CD4-positive, alpha-beta T cell (primary cell): ENCODE data around the gene ADIPOR2. TPM values are rescaled to one million over a fixed set of nuclear protein-coding genes. Genes with fewer than 3 reads are reported as not detected.
A peak's percentile ranks its signal among the peaks of the same experiment; 100 is the strongest.

Experiments
- ATAC-seq: fragments of 200-7000 bp; cut with Tn5 transposase; one replicate; pipeline ENCODE4 v1.10.0; 2022; ENCODE audit warnings: mild to moderate bottlenecking; ENCODE audit not compliant: poor library complexity
- CTCF ChIA-PET: fragments of 350-600 bp; sonication (Branson Sonifier 250); formaldehyde crosslinking; loops from one replicate; lab custom pipeline; 2021; ENCODE audit warnings: antibody characterized with exemption, inconsistent platforms; lab: Charles Lee
- POLR2A ChIA-PET: fragments of 350-600 bp; sonication (Branson Sonifier 250); formaldehyde crosslinking; loops from one replicate; lab custom pipeline; 2021; ENCODE audit warnings: antibody characterized with exemption, inconsistent platforms; lab: Charles Lee
- DNase-seq, 14 experiments: peaks; one replicate each; pipeline ENCODE4 v3.0.0-alpha.2; 2013 to 2020; ENCODE audit warnings: mixed read lengths in 2 of 14
- H3K27ac ChIP-seq, 2 donors: one replicate each; pipeline versions ENCODE4 v1.5.1 to v1.7.0; 2013; ENCODE audit warnings: low read length in 2 of 2, low read depth in 1 of 2, mild to moderate bottlenecking in 1 of 2
- H3K27me3 ChIP-seq, 2 experiments: 1 replicate in 1 of 2; 2 replicates in 1 of 2; pipeline versions ENCODE4 v1.6.1 to v1.7.0; 2013; ENCODE audit warnings: low read length in 2 of 2, control low read depth in 1 of 2, mild to moderate bottlenecking in 1 of 2, moderate library complexity in 1 of 2; ENCODE audit not compliant: insufficient read depth in 2 of 2, control insufficient read depth in 1 of 2
- H3K36me3 ChIP-seq: one replicate; pipeline ENCODE4 v1.6.1; 2013; ENCODE audit warnings: low read length, control low read depth; ENCODE audit not compliant: insufficient read depth
- H3K4me1 ChIP-seq: one replicate; pipeline ENCODE4 v1.6.1; 2013; ENCODE audit warnings: low read length, control low read depth; ENCODE audit not compliant: insufficient read depth
- H3K4me3 ChIP-seq: one replicate; pipeline ENCODE4 v1.5.1; 2013; ENCODE audit warnings: mild to moderate bottlenecking, low read length, moderate library complexity
- H3K9me3 ChIP-seq, 2 experiments: 1 replicate in 1 of 2; 2 replicates in 1 of 2; pipeline versions ENCODE4 v1.6.1 to v1.7.0; 2013; ENCODE audit warnings: low read length in 2 of 2, mild to moderate bottlenecking in 2 of 2, control low read depth in 1 of 2, moderate library complexity in 1 of 2; ENCODE audit not compliant: control insufficient read depth in 1 of 2, insufficient read depth in 1 of 2
- H3K27ac Mint-ChIP-seq: one replicate; pipeline ENCODE4 v1.8.0; 2020; ENCODE audit warnings: mixed read lengths
- H3K27me3 Mint-ChIP-seq: one replicate; pipeline ENCODE4 v1.8.0; 2021; ENCODE audit warnings: mixed read lengths
- H3K36me3 Mint-ChIP-seq: one replicate; pipeline ENCODE4 v1.8.0; 2021; ENCODE audit warnings: low read depth, mixed read lengths
- H3K4me1 Mint-ChIP-seq: one replicate; pipeline ENCODE4 v1.8.0; 2021; ENCODE audit warnings: low read depth, mixed read lengths
- H3K4me3 Mint-ChIP-seq: one replicate; pipeline ENCODE4 v1.8.0; 2020; ENCODE audit warnings: mild to moderate bottlenecking, mixed read lengths
- H3K9me3 Mint-ChIP-seq: one replicate; pipeline ENCODE4 v1.8.0; 2020; ENCODE audit warnings: mixed read lengths
- intact Hi-C, 2 experiments: fragments of 100-400 bp; cut with DNase I in 1 of 2; cut with micrococcal nuclease in 1 of 2; formaldehyde crosslinking; loops; one replicate each; pipeline versions ENCODE4 v1.15.1 to v1.9.0; 2023 to 2025; cut with DNase I, micrococcal nuclease
- total RNA-seq, 174 experiments: library from RNA in 2 of 174; stranded (reverse) in 2 of 174; gene quantifications; one replicate each; pipeline ENCODE4 v1.2.3 and lab custom pipeline; 2021 to 2026
- TF ChIP-seq, protein P1 (sequence below): fragments of 200-600 bp; IDR thresholded peaks from one replicate; pipeline ENCODE4 v1.8.0; 2022; ENCODE audit warnings: antibody characterized with exemption, mild to moderate bottlenecking

Gene ADIPOR2
- total RNA-seq, 2 experiments from 2014 or later = 12.5 to 12.6 TPM

DNA sequence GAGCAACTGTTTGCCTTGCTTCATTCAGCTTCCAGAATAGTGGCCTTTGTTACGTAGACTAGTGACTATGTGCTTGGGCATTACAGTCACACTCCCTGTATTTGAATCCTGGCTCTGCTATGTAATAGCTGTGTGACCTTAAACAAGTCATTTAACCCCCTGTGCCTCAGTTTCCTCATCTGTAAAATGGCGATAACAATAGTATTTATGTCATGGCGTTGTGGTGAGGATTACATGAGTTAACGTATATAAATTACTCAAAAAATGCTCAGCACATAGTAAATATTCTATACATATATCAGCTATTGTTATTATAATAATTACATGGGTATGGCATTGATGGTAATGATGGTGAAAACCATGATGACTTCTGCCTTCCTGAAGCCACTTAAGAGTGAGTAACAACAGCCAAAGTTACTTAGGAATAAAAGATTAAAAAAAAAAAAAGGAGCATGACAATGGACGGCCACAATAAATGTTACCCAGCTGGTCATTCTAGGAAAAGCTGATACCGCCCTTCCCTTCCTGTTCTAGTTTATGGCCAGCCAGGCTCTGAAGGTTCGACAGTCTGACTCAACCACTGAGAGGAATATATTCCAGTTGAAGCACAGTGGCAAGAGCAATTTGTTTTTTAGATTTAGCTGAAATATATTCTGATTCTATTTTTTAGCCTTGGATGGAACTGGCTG, 9.9 kb upstream of the ADIPOR2 start:
- Histone ChIP-seq H3K27ac (no peak overlapping the region), H3K9me3 (no peaks in the 10 kb centered on the region), H3K4me1 (no peaks in the 10 kb centered on the region), H3K4me3 (no peak overlapping the region), H3K27me3 (no peaks in the 10 kb centered on the region), H3K36me3 (no peaks in the 10 kb centered on the region)
- Mint-ChIP-seq H3K36me3 (no peaks in the 10 kb centered on the region), H3K4me1 (no peaks in the 10 kb centered on the region), H3K27me3 (peaks cover 5% of the 10 kb centered on the region), H3K9me3 (no peaks in the 10 kb centered on the region), H3K4me3 (no peak overlapping the region), H3K27ac (no peak overlapping the region)
- intact Hi-C loops = no loop called here
- POLR2A ChIA-PET = interaction anchor here (0.8 to 0.9 kb wide), 2 partner anchors 10 kb away, joined by 3 read pairs; partner anchors contain the start of gene ADIPOR2
- ATAC-seq (no peak), DNase-seq (no peak)
- TF ChIP-seq, protein P1, sequence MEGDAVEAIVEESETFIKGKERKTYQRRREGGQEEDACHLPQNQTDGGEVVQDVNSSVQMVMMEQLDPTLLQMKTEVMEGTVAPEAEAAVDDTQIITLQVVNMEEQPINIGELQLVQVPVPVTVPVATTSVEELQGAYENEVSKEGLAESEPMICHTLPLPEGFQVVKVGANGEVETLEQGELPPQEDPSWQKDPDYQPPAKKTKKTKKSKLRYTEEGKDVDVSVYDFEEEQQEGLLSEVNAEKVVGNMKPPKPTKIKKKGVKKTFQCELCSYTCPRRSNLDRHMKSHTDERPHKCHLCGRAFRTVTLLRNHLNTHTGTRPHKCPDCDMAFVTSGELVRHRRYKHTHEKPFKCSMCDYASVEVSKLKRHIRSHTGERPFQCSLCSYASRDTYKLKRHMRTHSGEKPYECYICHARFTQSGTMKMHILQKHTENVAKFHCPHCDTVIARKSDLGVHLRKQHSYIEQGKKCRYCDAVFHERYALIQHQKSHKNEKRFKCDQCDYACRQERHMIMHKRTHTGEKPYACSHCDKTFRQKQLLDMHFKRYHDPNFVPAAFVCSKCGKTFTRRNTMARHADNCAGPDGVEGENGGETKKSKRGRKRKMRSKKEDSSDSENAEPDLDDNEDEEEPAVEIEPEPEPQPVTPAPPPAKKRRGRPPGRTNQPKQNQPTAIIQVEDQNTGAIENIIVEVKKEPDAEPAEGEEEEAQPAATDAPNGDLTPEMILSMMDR = no peak
- CTCF ChIA-PET = interaction anchor here (0.9 kb wide), 1 partner anchor 110 kb away, joined by 3 read pairs; no protein-coding TSS in a partner anchor

DNA sequence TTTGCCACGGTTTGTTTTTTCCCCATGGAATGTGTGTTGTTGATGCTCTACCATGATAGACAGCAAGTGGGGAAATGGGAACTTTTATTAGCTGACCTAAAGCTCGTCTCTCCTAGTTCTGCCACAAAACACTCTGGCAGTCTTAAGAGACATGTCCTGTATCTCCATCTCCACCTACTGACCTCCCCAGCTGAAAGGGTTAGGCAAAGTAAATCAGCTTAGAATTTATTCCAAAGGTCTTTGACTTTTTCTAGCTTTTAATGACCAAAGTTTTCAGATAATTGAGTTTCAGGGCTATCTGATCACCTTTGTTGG, 9.4 kb upstream of the ADIPOR2 start:
- ChIA-PET CTCF (interaction anchor here (0.9 kb wide), 1 partner anchor 110 kb away, joined by 3 read pairs; no protein-coding TSS in a partner anchor), POLR2A (interaction anchor here (0.8 to 0.9 kb wide), 2 partner anchors 9 to 10 kb away, joined by 3 read pairs; partner anchors contain the start of gene ADIPOR2)
- Histone ChIP-seq H3K27ac (no peak overlapping the region), H3K4me1 (no peaks in the 10 kb centered on the region), H3K9me3 (no peaks in the 10 kb centered on the region), H3K27me3 (no peaks in the 10 kb centered on the region), H3K4me3 (no peak overlapping the region), H3K36me3 (no peaks in the 10 kb centered on the region)
- TF ChIP-seq, protein P1 = no peak
- intact Hi-C loops = no loop called here
- no peaks in the 10 kb centered on the region for H3K4me1 Mint-ChIP-seq
- no peak overlapping the region for H3K4me3 Mint-ChIP-seq
- H3K9me3 Mint-ChIP-seq = no peaks in the 10 kb centered on the region
- H3K36me3 Mint-ChIP-seq = no peaks in the 10 kb centered on the region
- H3K27me3 Mint-ChIP-seq = peaks cover 7% of the 10 kb centered on the region
- ATAC-seq (no peak), DNase-seq (no peak)
- no peak overlapping the region for H3K27ac Mint-ChIP-seq

DNA sequence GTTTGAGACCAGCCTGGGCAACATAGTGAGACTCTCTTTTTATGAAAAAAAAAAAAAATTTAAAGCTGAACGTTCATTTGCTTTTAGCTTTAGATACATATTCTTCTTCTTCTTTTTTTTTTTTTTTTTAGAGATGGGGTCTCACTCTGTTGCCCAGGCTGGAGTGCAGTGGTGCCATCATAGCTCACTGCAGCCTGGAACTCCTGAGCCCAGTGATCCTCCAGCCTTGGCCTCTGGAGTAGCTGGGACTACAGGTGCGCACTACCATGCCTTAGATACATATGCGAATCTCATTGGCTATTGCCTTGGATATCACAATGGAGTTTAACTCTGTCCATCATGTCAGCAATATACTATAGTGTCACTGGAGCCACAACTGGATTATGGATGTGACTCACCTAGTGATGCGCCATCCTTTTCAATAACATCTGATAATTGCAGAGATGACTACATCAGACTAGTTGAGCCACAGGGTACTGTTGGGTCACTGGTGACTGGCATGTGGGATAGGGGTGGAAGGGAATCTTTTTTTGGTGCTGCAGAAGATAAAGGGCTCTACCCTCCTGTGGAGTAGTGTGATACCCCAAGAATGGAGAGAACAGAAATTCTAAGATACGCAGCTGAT, 2.7 kb upstream of the ADIPOR2 start:
- H3K4me3 ChIP-seq = no peak overlapping the region
- intact Hi-C loops = loop anchor here in 1 of 2 experiments (2.0 kb wide), 1 partner anchor 17 kb away; no protein-coding TSS in a partner anchor
- Mint-ChIP-seq H3K4me1 (peaks cover 34% of the 10 kb centered on the region), H3K27ac (peak overlapping the region; percentile 31), H3K9me3 (no peaks in the 10 kb centered on the region), H3K27me3 (peaks cover 7% of the 10 kb centered on the region), H3K36me3 (peaks cover 18% of the 10 kb centered on the region), H3K4me3 (peak overlapping the region; percentile 44)
- no peaks in the 10 kb centered on the region for H3K9me3 ChIP-seq
- peaks cover 15% of the 10 kb centered on the region for H3K4me1 ChIP-seq
- TF ChIP-seq, protein P1 = no peak
- CTCF ChIA-PET = interaction anchor here (0.8 to 1.6 kb wide), 4 partner anchors 35 to 252 kb away, joined by 3 to 5 read pairs (median 4); no protein-coding TSS in a partner anchor
- POLR2A ChIA-PET = interaction anchor here (1.0 kb wide), 1 partner anchor 86 kb away, joined by 3 read pairs; no protein-coding TSS in a partner anchor
- H3K36me3 ChIP-seq = no peaks in the 10 kb centered on the region
- ATAC-seq = no peak
- H3K27ac ChIP-seq = no peak overlapping the region
- no peak for DNase-seq
- no peaks in the 10 kb centered on the region for H3K27me3 ChIP-seq
